IMR-90 (cell line): ENCODE data around the gene COL4A5. TPM values are rescaled to one million over a fixed set of nuclear protein-coding genes. Genes with fewer than 3 reads are reported as not detected.

ENCODE experiments used
- ATAC-seq: fragments of 200-7000 bp; cut with Tn5 transposase; 2 replicates; pipeline ENCODE4 v1.9.1; 2020; ENCODE audit warnings: low read depth, mild to moderate bottlenecking, moderate library complexity
- BruUV-seq: library from RNA; stranded (reverse); fragments of 400-500 nt; replicated peaks from 2 replicates; lab custom pipeline; 2021; lab: Mats Ljungman, UMichigan
- CTCF ChIA-PET: fragments of 300-600 bp; formaldehyde crosslinking; extraction: SDS; loops from one replicate; lab custom pipeline; 2021; ENCODE audit warnings: antibody characterized with exemption; lab: Yijun Ruan, JAX
- POLR2A ChIA-PET: fragments of 300-600 bp; sonication (Branson Sonifier 250); formaldehyde crosslinking; loops from one replicate; lab custom pipeline; 2022; ENCODE audit warnings: antibody characterized with exemption; ENCODE audit not compliant: unreplicated experiment; lab: Charles Lee
- DNase-seq: peaks from one replicate; pipeline ENCODE4 v3.0.0; 2013
- H2AFZ ChIP-seq: replicated peaks from 2 replicates; pipeline ENCODE3; 2013; ENCODE audit warnings: low read length, mild to moderate bottlenecking; ENCODE audit not compliant: poor library complexity
- H2AK5ac ChIP-seq: 2 replicates; pipeline ENCODE4 v1.6.1; 2013; ENCODE audit warnings: low read depth, low read length, inconsistent platforms
- H2AK9ac ChIP-seq: replicated peaks from 2 replicates; pipeline ENCODE3; 2013; ENCODE audit warnings: mild to moderate bottlenecking, low read depth, low read length, moderate library complexity; ENCODE audit not compliant: poor library complexity
- H2BK120ac ChIP-seq: 2 replicates; pipeline ENCODE4 v1.6.1; 2013; ENCODE audit warnings: low read depth, low read length, inconsistent platforms
- H2BK15ac ChIP-seq: 3 replicates; pipeline ENCODE4 v1.6.1; 2013; ENCODE audit warnings: low read depth, low read length, inconsistent platforms
- H2BK20ac ChIP-seq: 2 replicates; pipeline ENCODE4 v1.6.1; 2013; ENCODE audit warnings: low read depth, mild to moderate bottlenecking, inconsistent platforms, low read length, moderate library complexity
- H2BK5ac ChIP-seq: 2 replicates; pipeline ENCODE4 v1.6.1; 2013; ENCODE audit warnings: mild to moderate bottlenecking, low read depth, low read length, inconsistent platforms; ENCODE audit not compliant: poor library complexity, severe bottlenecking
- H3K14ac ChIP-seq: replicated peaks from 2 replicates; pipeline ENCODE4 v1.6.1; 2013; ENCODE audit warnings: low read depth, low read length, inconsistent platforms
- H3K18ac ChIP-seq: 2 replicates; pipeline ENCODE4 v1.6.1; 2013; ENCODE audit warnings: low read depth, low read length, control low read depth
- H3K23ac ChIP-seq: 2 replicates; pipeline ENCODE4 v1.6.1; 2013; ENCODE audit warnings: low read depth, low read length, inconsistent platforms
- H3K27ac ChIP-seq: 2 replicates; pipeline ENCODE4 v1.5.1; 2013; ENCODE audit warnings: mild to moderate bottlenecking, control low read depth, low read length; ENCODE audit not compliant: insufficient read depth
- H3K27me3 ChIP-seq: 2 replicates; pipeline ENCODE4 v1.6.1; 2013; ENCODE audit warnings: low read length; ENCODE audit not compliant: control insufficient read depth, insufficient read depth
- H3K36me3 ChIP-seq: 2 replicates; pipeline ENCODE4 v1.6.1; 2013; ENCODE audit warnings: low read length, mixed read lengths; ENCODE audit not compliant: control insufficient read depth, insufficient read depth
- H3K4ac ChIP-seq: 2 replicates; pipeline ENCODE4 v1.6.1; 2013; ENCODE audit warnings: low read depth, low read length, inconsistent platforms
- H3K4me1 ChIP-seq: 2 replicates; pipeline ENCODE4 v1.6.1; 2013; ENCODE audit warnings: low read length, mixed read lengths; ENCODE audit not compliant: control insufficient read depth, insufficient read depth
- H3K4me2 ChIP-seq: 2 replicates; pipeline ENCODE4 v1.6.1; 2013; ENCODE audit warnings: low read depth, mild to moderate bottlenecking, control low read depth, low read length, moderate library complexity
- H3K4me3 ChIP-seq: 2 replicates; pipeline ENCODE4 v1.5.1; 2013; ENCODE audit warnings: low read depth, mild to moderate bottlenecking, control low read depth, low read length, moderate library complexity; ENCODE audit not compliant: insufficient read depth
- H3K56ac ChIP-seq: 2 replicates; pipeline ENCODE4 v1.6.1; 2013; ENCODE audit warnings: low read length, inconsistent platforms; ENCODE audit not compliant: insufficient read depth; ENCODE audit errors: extremely low read depth
- H3K79me1 ChIP-seq, 2 experiments: 2 replicates each; pipeline ENCODE4 v1.6.1; 2013; ENCODE audit warnings: low read length in 2 of 2, inconsistent platforms in 1 of 2, low read depth in 1 of 2
- H3K9ac ChIP-seq: 2 replicates; pipeline ENCODE4 v1.6.1; 2013; ENCODE audit warnings: low read depth, low read length, control low read depth
- H3K9me1 ChIP-seq: 2 replicates; pipeline ENCODE4 v1.6.1; 2013; ENCODE audit warnings: low read length, inconsistent platforms; ENCODE audit not compliant: insufficient read depth
- H3K9me3 ChIP-seq: 2 replicates; pipeline ENCODE4 v1.6.1; 2013; ENCODE audit warnings: low read length; ENCODE audit not compliant: control insufficient read depth, insufficient read depth
- H4K20me1 ChIP-seq: 2 replicates; pipeline ENCODE4 v1.6.1; 2013; ENCODE audit warnings: low read length, inconsistent platforms; ENCODE audit not compliant: insufficient read depth
- H4K5ac ChIP-seq: 2 replicates; pipeline ENCODE4 v1.6.1; 2013; ENCODE audit warnings: mild to moderate bottlenecking, low read depth, low read length, control low read depth
- H4K8ac ChIP-seq, 2 experiments: 2 replicates each; pipeline ENCODE4 v1.6.1; 2013; ENCODE audit warnings: low read depth in 2 of 2, low read length in 2 of 2, control low read depth in 1 of 2, inconsistent platforms in 1 of 2
- H4K91ac ChIP-seq: 2 replicates; pipeline ENCODE4 v1.6.1; 2013; ENCODE audit warnings: low read depth, low read length, inconsistent platforms; ENCODE audit not compliant: insufficient read depth
- NFE2L2 ChIP-seq: fragments of 150-350 bp; IDR thresholded peaks from 2 replicates; pipeline ENCODE4 v1.6.1; 2016; ENCODE audit warnings: low read depth, mild to moderate bottlenecking, low read length
- SMC3 ChIP-seq: fragments of 150-350 bp; IDR thresholded peaks from 2 replicates; pipeline ENCODE4 v1.6.1; 2016; ENCODE audit warnings: low read depth, mild to moderate bottlenecking, antibody characterized with exemption, low read length, moderate library complexity
- WGBS, 2 experiments: methylation state at CpG; one replicate each; pipeline versions ENCODE4 v1.1.5 to v1.1.7; 2013; ENCODE audit warnings: missing lambda C conversion rate in 2 of 2; ENCODE audit not compliant: insufficient read length in 1 of 2; ENCODE audit errors: extremely low coverage in 2 of 2; 5-methylcytosine and 5-hydroxymethylcytosine counted together
- dilution Hi-C: fragments of 300-500 bp; cut with HindIII; formaldehyde crosslinking; loops from one replicate; pipeline ENCODE4 v1.14.3; 2018; ENCODE audit warnings: low sequenced_read_pairs; ENCODE audit not compliant: unreplicated experiment
- in situ Hi-C: fragments of 300-500 bp; cut with MboI; formaldehyde crosslinking; loops from 3 replicates; pipeline ENCODE4 v1.14.3; 2019; ENCODE audit warnings: low sequenced_read_pairs, inconsistent platforms, mixed read lengths
- intact Hi-C: fragments of 100-400 bp; cut with micrococcal nuclease; formaldehyde crosslinking; loops from 2 replicates; pipeline ENCODE4 v1.10.0; 2022
- polyA plus RNA-seq, 3 experiments: library from polyadenylated mRNA; depleted of rRNA; stranded (reverse); fragments of >200 nt; gene quantifications; 2 replicates each; pipeline ENCODE4 v1.2.3, GENCODE V29; 2012; ENCODE audit warnings: low replicate concordance in 1 of 3
- total RNA-seq: library from RNA; depleted of rRNA; stranded (reverse); fragments of >200 nt; gene quantifications from 2 replicates; pipeline ENCODE4 v1.2.3, GENCODE V29; 2012

COL4A5 gene
- total and polyA plus RNA-seq, 2 of the 4 experiments (the other 2 are of a cell fraction), result 16.3 to 26.6 TPM

GRCh38 chrX:108426262-108426661, 13.4 kb upstream of the COL4A5 start:
- ChIA-PET CTCF (no interaction called here), POLR2A (no interaction called here)
- Histone ChIP-seq H4K5ac (no peak overlapping the region), H3K79me1 (no peaks in the 10 kb centered on the region), H3K27ac (no peak overlapping the region), H3K27me3 (peaks cover 10% of the 10 kb centered on the region), H4K20me1 (no peaks in the 10 kb centered on the region), H3K9me3 (no peaks in the 10 kb centered on the region), H2BK20ac (no peak overlapping the region), H3K18ac (no peak overlapping the region), H3K4me1 (no peaks in the 10 kb centered on the region), H3K36me3 (no peaks in the 10 kb centered on the region), H2BK15ac (no peak overlapping the region), H3K4ac (no peak overlapping the region), H3K9ac (no peak overlapping the region), H2AFZ (no peak overlapping the region), H3K56ac (no peak overlapping the region), H3K4me2 (no peak overlapping the region), H3K9me1 (no peaks in the 10 kb centered on the region), H2AK5ac (no peak overlapping the region), H3K23ac (no peak overlapping the region), H2AK9ac (no peak overlapping the region), H4K8ac (no peak overlapping the region), H3K4me3 (no peak overlapping the region), H2BK120ac (no peak overlapping the region), H4K91ac (no peak overlapping the region), H3K14ac (no peak overlapping the region), H2BK5ac (no peak overlapping the region)
- dilution Hi-C loops, result no loop called here
- ATAC-seq (no peak), DNase-seq (no peak)
- no CpG with 5 or more reads among the region's 1 CpG for WGBS, 2 experiments
- BruUV-seq, result no TSS peak
- TF ChIP-seq SMC3 (no peak), NFE2L2 (no peak)
- intact Hi-C loops, result no loop called here
- in situ Hi-C loops, result no loop called here
